A549 (cell line): ENCODE results near the gene CCL17. TPM values are rescaled to one million over a fixed set of nuclear protein-coding genes. Genes with fewer than 3 reads are reported as not detected.

Source experiments
- ATAC-seq, 2 experiments: fragments of 200-7000 bp in 1 of 2; fragments of >200 bp in 1 of 2; cut with Nextera tagmentation in 1 of 2; cut with Tn5 transposase in 1 of 2; 3 replicates each; pipeline versions ENCODE4 v1.8.0 to v1.9.1; 2018 to 2020; ENCODE audit warnings: mild to moderate bottlenecking in 1 of 2, moderate library complexity in 1 of 2
- CTCF ChIA-PET: fragments of 300-600 bp; sonication (Branson Sonifier 250); formaldehyde crosslinking; extraction: SDS; loops from one replicate; lab custom pipeline; 2021; ENCODE audit warnings: antibody characterized with exemption, inconsistent platforms; lab: Yijun Ruan, JAX
- POLR2A ChIA-PET: fragments of 350-600 bp; formaldehyde crosslinking; extraction: SDS; loops from one replicate; lab custom pipeline; 2021; ENCODE audit warnings: antibody characterized with exemption, inconsistent platforms; lab: Yijun Ruan, JAX
- DNase-seq, 2 experiments: peaks; one replicate each; pipeline versions ENCODE4 v3.0.0 to v3.0.0-alpha.2; 2011 to 2016; ENCODE audit warnings: low read depth in 1 of 2, low spot score in 1 of 2
- FAIRE-seq: peaks from 2 replicates; lab custom pipeline; 2011; peaks lifted over from hg19 to GRCh38; lab: Jason Lieb, UNC
- H3K27ac ChIP-seq, 2 experiments: fragments of >200 bp; sonication (Bioruptor Twin); formaldehyde crosslinking; 3 replicates each; pipeline ENCODE4 v1.5.1; 2016 to 2017
- H3K4me1 ChIP-seq: fragments of >200 bp; sonication (Bioruptor Twin); formaldehyde crosslinking; 3 replicates; pipeline ENCODE4 v1.6.1; 2016
- H3K4me2 ChIP-seq: fragments of >200 bp; sonication (Bioruptor Twin); formaldehyde crosslinking; 3 replicates; pipeline ENCODE4 v1.6.1; 2016
- H3K4me3 ChIP-seq: fragments of >200 bp; sonication (Bioruptor Twin); formaldehyde crosslinking; 3 replicates; pipeline ENCODE4 v1.5.1; 2016
- H3K9me3 ChIP-seq: fragments of >200 bp; sonication (Bioruptor Twin); formaldehyde crosslinking; 3 replicates; pipeline ENCODE4 v1.6.1; 2016
- BHLHE40 ChIP-seq: IDR thresholded peaks from 2 replicates; pipeline ENCODE4 v1.6.1; 2012; ENCODE audit warnings: low read depth, low read length, inconsistent platforms
- CEBPB ChIP-seq, 2 experiments: fragments of >200 bp in 1 of 2; sonication (Bioruptor Twin) in 1 of 2; formaldehyde crosslinking in 1 of 2; IDR thresholded peaks; 2 replicates each; pipeline ENCODE4 v1.6.1; 2012 to 2016
- EHF ChIP-seq: fragments of 250-450 bp; sonication (Bioruptor Pico); IDR thresholded peaks from 2 replicates; pipeline ENCODE4 v1.5.0; 2020; ENCODE audit warnings: mild to moderate bottlenecking
- EHMT2 ChIP-seq: fragments of 200-600 bp; sonication (generic); IDR thresholded peaks from 2 replicates; pipeline ENCODE4 v1.6.1; 2016; ENCODE audit warnings: antibody characterized with exemption, low read depth, mild to moderate bottlenecking, moderate library complexity
- ESRRA ChIP-seq: fragments of 150-350 bp; IDR thresholded peaks from 2 replicates; pipeline ENCODE4 v1.6.1; 2014; ENCODE audit warnings: mild to moderate bottlenecking, low read length, borderline replicate concordance
- FOSB ChIP-seq: fragments of 250-450 bp; sonication (Bioruptor Pico); IDR thresholded peaks from 2 replicates; pipeline ENCODE4 v1.5.0; 2020; ENCODE audit warnings: mild to moderate bottlenecking, moderate library complexity
- FOSL2 ChIP-seq, 2 experiments: fragments of 450-650 bp in 1 of 2; fragments of >200 bp in 1 of 2; sonication (Bioruptor Twin) in 1 of 2; formaldehyde crosslinking; IDR thresholded peaks; 2 replicates each; pipeline versions ENCODE4 v1.5.0 to v1.6.1; 2016 to 2020; ENCODE audit warnings: mild to moderate bottlenecking in 1 of 2, moderate library complexity in 1 of 2
- FOXS1 ChIP-seq: fragments of 250-450 bp; sonication (Bioruptor Pico); IDR thresholded peaks from 2 replicates; pipeline ENCODE4 v1.5.0; 2020; ENCODE audit warnings: mild to moderate bottlenecking, moderate library complexity
- HOXA7 ChIP-seq: fragments of 250-450 bp; sonication (Bioruptor Pico); IDR thresholded peaks from 2 replicates; pipeline ENCODE4 v1.5.0; 2020; ENCODE audit warnings: mild to moderate bottlenecking, moderate library complexity
- HOXB13 ChIP-seq: fragments of 250-450 bp; sonication (Bioruptor Pico); IDR thresholded peaks from 2 replicates; pipeline ENCODE4 v1.5.0; 2020; ENCODE audit warnings: low read depth, mild to moderate bottlenecking, moderate library complexity
- HOXB5 ChIP-seq: fragments of 250-450 bp; sonication (Bioruptor Pico); IDR thresholded peaks from 2 replicates; pipeline ENCODE4 v1.5.0; 2020; ENCODE audit warnings: mild to moderate bottlenecking, moderate library complexity
- MAFK ChIP-seq: fragments of 450-650 bp; IDR thresholded peaks from 2 replicates; pipeline ENCODE4 v1.6.1; 2014; ENCODE audit not compliant: partially characterized antibody
- MAZ ChIP-seq: fragments of 150-350 bp; IDR thresholded peaks from 2 replicates; pipeline ENCODE4 v1.6.1; 2014; ENCODE audit warnings: antibody characterized with exemption, low read depth, low read length, borderline replicate concordance
- NPAS2 ChIP-seq: fragments of 250-450 bp; sonication (Bioruptor Pico); IDR thresholded peaks from 2 replicates; pipeline ENCODE4 v1.8.0; 2022; ENCODE audit warnings: mild to moderate bottlenecking, moderate library complexity, borderline replicate concordance
- RCOR1 ChIP-seq: fragments of 150-350 bp; IDR thresholded peaks from 2 replicates; pipeline ENCODE4 v1.6.1; 2014; ENCODE audit warnings: antibody characterized with exemption, low read length, low read depth
- SMC3 ChIP-seq: fragments of >200 bp; sonication (Bioruptor Twin); formaldehyde crosslinking; IDR thresholded peaks from 3 replicates; pipeline ENCODE4 v1.6.1; 2018; ENCODE audit warnings: inconsistent platforms
- TFCP2L1 ChIP-seq: fragments of 250-450 bp; sonication (Bioruptor Pico); IDR thresholded peaks from 2 replicates; pipeline ENCODE4 v1.5.0; 2021; ENCODE audit warnings: mild to moderate bottlenecking
- TP53 ChIP-seq: fragments of 250-450 bp; sonication (Bioruptor Pico); IDR thresholded peaks from 2 replicates; pipeline ENCODE4 v1.5.0; 2021; ENCODE audit warnings: mild to moderate bottlenecking, moderate library complexity
- ZC3H11A ChIP-seq: fragments of 450-650 bp; IDR thresholded peaks from 2 replicates; pipeline ENCODE4 v1.6.1; 2014; ENCODE audit warnings: antibody characterized with exemption, mild to moderate bottlenecking
- WGBS: methylation state at CpG from one replicate; pipeline ENCODE4 v1.1.6; 2017; ENCODE audit errors: missing lambda C conversion rate; 5-methylcytosine and 5-hydroxymethylcytosine counted together
- polyA plus RNA-seq, 4 experiments: library from polyadenylated mRNA; depleted of rRNA in 3 of 4; stranded (reverse); fragments of >200 nt; fragmentation: RNase III in 1 of 4; extraction: RNeasy Plus Mini Kit Qiagen cat#74134 plus additional on column Dnase treatment in 1 of 4; gene quantifications; 2 replicates in 3 of 4; 3 replicates in 1 of 4; pipeline ENCODE4 v1.2.3, GENCODE V29; 2011 to 2017
- TF ChIP-seq, protein P1 (sequence below): fragments of >200 bp; sonication (Bioruptor Twin); formaldehyde crosslinking; IDR thresholded peaks from 2 replicates; pipeline ENCODE4 v1.6.1; 2016
- TF ChIP-seq, protein P2 (sequence below): fragments of 250-450 bp; sonication (Bioruptor Pico); IDR thresholded peaks from 2 replicates; pipeline ENCODE4 v1.5.0; 2020; ENCODE audit warnings: low read depth, mild to moderate bottlenecking, moderate library complexity
- TF ChIP-seq, protein P3 (sequence below): fragments of >200 bp; sonication (Bioruptor Twin); formaldehyde crosslinking; IDR thresholded peaks from 3 replicates; pipeline ENCODE4 v1.5.1; 2016

CCL17 gene
- polyA plus RNA-seq, 2 of the 4 experiments (the other 2 are of a cell fraction), result not detected

DNA sequence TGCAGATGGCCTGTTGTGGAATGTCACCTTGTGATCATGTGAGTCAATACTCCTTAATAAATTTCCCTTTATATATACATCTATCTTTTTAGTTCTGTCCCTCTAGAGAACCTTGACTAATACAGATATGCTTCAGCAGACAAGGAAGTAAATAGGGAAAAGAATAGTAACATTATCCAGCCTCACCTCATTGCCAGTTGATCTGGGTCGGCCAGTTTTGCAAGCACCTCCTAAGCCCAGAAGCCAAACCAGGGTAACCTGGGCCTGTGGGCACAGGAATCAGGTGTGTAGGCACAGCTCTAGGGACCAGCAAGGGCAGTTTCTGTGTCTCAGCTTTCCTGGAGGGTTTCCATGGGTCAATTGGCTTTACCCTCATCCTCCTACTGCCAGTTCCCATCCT, 11.9 kb upstream of the CCL17 start:
- Histone ChIP-seq H3K27ac (no peak overlapping the region), H3K4me3 (no peak overlapping the region), H3K4me2 (no peak overlapping the region), H3K9me3 (no peaks in the 10 kb centered on the region), H3K4me1 (peaks cover 11% of the 10 kb centered on the region)
- WGBS, result 50% methylated on average over 1 of the region's 1 CpG
- no peak for DNase-seq
- ChIA-PET POLR2A (no interaction called here), CTCF (interaction anchor here (0.7 to 3.2 kb wide), 5 partner anchors 10 to 499 kb away, joined by 3 to 14 read pairs (median 5); no protein-coding TSS in a partner anchor)
- TF ChIP-seq HOXB5 (CRISPR knock-in tag), result no peak
- TF ChIP-seq, protein P1, sequence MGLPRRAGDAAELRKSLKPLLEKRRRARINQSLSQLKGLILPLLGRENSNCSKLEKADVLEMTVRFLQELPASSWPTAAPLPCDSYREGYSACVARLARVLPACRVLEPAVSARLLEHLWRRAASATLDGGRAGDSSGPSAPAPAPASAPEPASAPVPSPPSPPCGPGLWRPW, result no peak
- no peak for TF ChIP-seq MAZ
- TF ChIP-seq HOXA7 (CRISPR knock-in tag), result no peak
- no peak for TF ChIP-seq FOSL2 (IDR thresholded peaks at IDR 0.05)
- no peak for TF ChIP-seq FOSL2 (CRISPR knock-in tag; IDR thresholded peaks at IDR 0.05)
- no peak for TF ChIP-seq EHF
- TF ChIP-seq ESRRA, result no peak
- TF ChIP-seq, protein P2, sequence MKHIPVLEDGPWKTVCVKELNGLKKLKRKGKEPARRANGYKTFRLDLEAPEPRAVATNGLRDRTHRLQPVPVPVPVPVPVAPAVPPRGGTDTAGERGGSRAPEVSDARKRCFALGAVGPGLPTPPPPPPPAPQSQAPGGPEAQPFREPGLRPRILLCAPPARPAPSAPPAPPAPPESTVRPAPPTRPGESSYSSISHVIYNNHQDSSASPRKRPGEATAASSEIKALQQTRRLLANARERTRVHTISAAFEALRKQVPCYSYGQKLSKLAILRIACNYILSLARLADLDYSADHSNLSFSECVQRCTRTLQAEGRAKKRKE (CRISPR knock-in tag), result no peak
- no peak for TF ChIP-seq TFCP2L1 (CRISPR knock-in tag)
- TF ChIP-seq, protein P3, sequence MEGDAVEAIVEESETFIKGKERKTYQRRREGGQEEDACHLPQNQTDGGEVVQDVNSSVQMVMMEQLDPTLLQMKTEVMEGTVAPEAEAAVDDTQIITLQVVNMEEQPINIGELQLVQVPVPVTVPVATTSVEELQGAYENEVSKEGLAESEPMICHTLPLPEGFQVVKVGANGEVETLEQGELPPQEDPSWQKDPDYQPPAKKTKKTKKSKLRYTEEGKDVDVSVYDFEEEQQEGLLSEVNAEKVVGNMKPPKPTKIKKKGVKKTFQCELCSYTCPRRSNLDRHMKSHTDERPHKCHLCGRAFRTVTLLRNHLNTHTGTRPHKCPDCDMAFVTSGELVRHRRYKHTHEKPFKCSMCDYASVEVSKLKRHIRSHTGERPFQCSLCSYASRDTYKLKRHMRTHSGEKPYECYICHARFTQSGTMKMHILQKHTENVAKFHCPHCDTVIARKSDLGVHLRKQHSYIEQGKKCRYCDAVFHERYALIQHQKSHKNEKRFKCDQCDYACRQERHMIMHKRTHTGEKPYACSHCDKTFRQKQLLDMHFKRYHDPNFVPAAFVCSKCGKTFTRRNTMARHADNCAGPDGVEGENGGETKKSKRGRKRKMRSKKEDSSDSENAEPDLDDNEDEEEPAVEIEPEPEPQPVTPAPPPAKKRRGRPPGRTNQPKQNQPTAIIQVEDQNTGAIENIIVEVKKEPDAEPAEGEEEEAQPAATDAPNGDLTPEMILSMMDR, result no peak
- TF ChIP-seq TP53, result no peak
- no peak for TF ChIP-seq RCOR1
- no peak for TF ChIP-seq ZC3H11A
- TF ChIP-seq HOXB13 (CRISPR knock-in tag), result no peak
- TF ChIP-seq EHMT2, result no peak
- TF ChIP-seq NPAS2 (CRISPR knock-in tag), result no peak
- no peak for TF ChIP-seq SMC3
- no peak for FAIRE-seq
- no peak for ATAC-seq

DNA sequence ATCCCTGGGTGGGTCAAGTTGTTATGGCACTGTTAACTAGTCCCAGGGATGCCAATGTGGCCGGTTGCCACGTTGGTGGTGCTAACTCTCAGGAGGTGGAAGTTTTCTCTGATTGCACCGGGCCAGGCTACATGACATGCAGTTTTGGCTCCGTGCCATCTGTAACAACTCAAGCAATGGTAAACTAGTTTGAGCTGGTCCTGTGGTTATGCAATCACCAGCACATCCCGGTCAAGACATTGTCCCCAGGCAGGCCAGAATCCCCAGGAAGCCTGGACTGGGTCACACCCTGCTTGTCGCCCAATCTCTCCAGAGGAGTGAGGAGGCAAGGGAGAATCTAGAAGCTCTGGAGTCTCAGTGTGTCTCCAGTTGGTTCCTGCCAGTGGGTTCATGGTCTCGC, 10.1 kb upstream of the CCL17 start:
- no peak overlapping the region for H3K27ac ChIP-seq
- ATAC-seq, result no peak
- DNase-seq, result no peak
- no peaks in the 10 kb centered on the region for H3K9me3 ChIP-seq
- CTCF ChIA-PET, result interaction anchor here (0.8 to 3.0 kb wide), 9 partner anchors 9 to 94 kb away, joined by 3 to 14 read pairs (median 4); partner anchors contain the start of gene CCL17
- TF ChIP-seq CEBPB (IDR thresholded peaks at IDR 0.05) (peak; percentile 28 to 51; a peak in 1 of 4 replicates), MAFK (no peak), BHLHE40 (no peak)
- POLR2A ChIA-PET, result no interaction called here
- 38% methylated on average over 7 of the region's 7 CpGs for WGBS
- no peak overlapping the region for H3K4me3 ChIP-seq
- H3K4me1 ChIP-seq, result no peaks in the 10 kb centered on the region
- no peak overlapping the region for H3K4me2 ChIP-seq
- FAIRE-seq, result no peak

DNA sequence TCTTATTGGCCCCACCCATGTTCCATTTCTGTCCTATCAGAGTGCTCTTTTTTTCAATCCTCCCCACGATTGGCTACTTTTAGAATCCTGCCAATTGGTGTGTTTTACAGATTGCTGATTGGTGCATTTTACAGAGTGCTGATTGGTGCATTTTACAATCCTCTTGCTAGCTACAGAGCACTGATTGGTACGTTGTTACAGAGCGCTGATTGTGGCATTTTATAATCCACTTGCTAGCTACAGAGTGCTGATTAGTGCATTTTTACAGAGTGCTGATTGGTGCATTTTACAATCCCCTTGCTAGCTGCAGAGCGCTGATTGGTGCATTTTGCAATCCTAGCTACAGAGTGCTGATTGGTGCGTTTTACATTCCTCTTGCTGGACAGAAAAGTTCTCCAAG, 9.5 kb upstream of the CCL17 start:
- Histone ChIP-seq H3K27ac (no peak overlapping the region), H3K4me1 (no peaks in the 10 kb centered on the region), H3K4me2 (no peak overlapping the region), H3K9me3 (no peaks in the 10 kb centered on the region), H3K4me3 (no peak overlapping the region)
- FAIRE-seq (no peak), ATAC-seq (no peak), DNase-seq (no peak)
- 61% methylated on average over 5 of the region's 5 CpGs for whole genome bisulfite sequencing
- ChIA-PET CTCF (interaction anchor here (0.8 to 3.0 kb wide), 9 partner anchors 9 to 95 kb away, joined by 3 to 14 read pairs (median 3); partner anchors contain the start of gene CCL17), POLR2A (no interaction called here)
- TF ChIP-seq MAFK (peak; percentile 92), FOXS1 (no peak), FOSB (CRISPR knock-in tag) (no peak)
